Hepatic stellate cell (primary cell): Measurements from ENCODE around the gene TRPV6.

ENCODE experiments used
- DNase-seq: peaks from one replicate; pipeline ENCODE4 v3.0.0; 2011; ENCODE audit warnings: low spot score

Gene TRPV6

DNA sequence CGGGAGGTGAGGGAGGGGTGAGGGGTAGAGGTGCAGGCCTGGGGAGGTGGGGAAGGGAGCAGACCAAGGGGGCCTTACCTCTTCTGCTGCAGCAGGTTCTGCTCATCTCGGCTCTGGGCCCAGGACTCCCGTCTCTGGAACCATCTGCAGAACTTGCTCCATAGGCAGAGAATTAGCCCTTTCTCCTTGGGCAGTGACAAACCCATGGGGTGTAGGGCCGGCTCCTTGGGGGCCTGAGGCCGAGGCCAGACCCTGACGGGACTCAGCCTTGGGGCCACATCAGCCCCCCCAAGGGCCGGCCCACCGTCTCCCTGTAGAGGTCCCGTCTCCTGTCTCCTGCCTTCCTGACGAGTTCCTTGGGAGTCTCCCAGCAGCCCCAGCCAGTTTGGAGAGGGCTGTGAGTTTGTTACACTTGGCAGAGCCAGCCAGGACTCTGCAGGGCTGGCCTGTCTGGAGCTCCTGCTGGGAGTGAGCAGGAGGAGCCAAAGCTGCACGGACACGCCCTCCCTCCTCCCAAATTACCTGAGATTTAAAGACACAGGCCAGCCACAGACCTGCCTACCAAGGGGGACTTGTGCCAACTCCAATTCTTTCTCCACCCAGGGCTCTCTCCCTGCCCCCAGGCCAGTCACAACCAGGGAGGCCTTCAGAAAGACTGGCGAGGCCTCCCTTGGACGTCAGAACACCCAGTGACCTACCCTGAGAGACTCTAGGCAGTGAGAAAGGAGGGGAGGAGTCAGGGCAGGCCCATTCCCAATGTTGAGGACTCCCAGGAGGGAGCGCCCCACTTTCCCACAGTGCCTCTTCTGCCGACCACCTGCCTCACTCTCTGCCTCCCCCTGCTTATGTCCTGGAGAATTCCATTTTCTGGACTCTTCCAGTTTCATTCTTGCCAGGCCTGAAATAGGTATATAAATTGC, at the start of gene TRPV6:
Gene TRPV6, minus strand, starts transcription at position 435 of the 920 bp plus-strand sequence.
- no peak for DNase-seq

- DNase-seq, result no peak
These were observed 48.5 kb upstream of the TRPV6 start for GRCh38 chr7:142934056-142934455.

GRCh38 chr7:142933624-142934023, 48.1 kb upstream of the TRPV6 start, which contains the start of gene TRPV5:
Gene TRPV5, minus strand, starts transcription at chr7:142933746. Its CDS starts 287 bp downstream, at chr7:142933459.
- no peak for DNase-seq

DNA sequence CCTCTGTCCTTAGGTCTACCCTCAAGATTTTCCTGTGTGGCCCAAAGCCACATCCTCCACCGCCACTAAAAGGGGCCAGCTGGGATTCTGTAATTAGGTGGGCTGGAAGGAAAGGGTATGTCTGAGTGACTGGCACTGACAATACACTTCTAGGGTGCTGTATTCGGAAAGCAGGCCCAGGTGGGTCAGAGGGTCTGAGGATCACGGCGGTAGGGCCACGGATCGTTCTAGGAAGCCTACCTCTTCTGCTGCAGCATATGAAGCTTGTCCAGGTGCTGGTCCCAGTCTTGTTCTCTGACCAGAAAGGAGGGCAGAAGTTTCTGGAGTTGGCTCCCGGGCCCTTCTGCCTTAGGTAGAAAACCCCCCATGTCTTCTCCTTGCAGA, 47.5 kb upstream of the TRPV6 start:
- no peak for DNase-seq

DNA sequence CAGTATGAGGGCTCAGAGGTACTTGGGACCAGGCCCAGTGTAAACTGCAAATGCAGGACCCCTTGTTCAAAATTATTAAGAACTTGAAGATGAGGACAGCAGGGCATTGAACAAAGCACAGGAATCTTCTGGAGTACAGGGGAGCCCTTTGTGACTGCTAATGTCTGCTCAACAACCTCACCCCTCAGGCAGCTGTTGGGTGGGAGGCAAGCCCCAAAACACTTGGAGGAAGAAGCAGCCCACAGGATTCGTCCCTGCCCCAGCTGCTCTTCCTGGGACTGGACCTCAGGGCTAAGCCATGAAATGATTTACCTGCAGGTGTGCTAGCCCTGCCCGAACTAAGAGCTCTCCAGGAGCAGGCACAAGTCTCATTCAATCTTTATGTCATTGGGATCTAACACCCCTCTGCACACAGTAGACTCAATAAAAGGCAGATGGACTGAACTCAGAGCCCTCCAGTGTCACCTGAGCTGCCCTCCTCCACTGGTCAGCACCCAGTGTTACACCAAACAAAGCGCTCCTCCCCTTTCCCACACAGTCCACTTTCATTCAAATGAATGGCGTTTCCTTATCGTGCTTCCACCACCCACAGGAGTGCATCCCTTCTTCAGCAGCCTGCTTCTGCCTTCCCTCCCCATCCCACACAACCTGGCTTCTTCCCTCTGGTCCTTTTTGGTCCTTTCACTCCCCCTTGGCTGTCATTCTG, 47.0 kb upstream of the TRPV6 start:
- DNase-seq, result no peak

GRCh38 chr7:142930126-142930730, 44.7 kb upstream of the TRPV6 start:
- no peak for DNase-seq

DNA sequence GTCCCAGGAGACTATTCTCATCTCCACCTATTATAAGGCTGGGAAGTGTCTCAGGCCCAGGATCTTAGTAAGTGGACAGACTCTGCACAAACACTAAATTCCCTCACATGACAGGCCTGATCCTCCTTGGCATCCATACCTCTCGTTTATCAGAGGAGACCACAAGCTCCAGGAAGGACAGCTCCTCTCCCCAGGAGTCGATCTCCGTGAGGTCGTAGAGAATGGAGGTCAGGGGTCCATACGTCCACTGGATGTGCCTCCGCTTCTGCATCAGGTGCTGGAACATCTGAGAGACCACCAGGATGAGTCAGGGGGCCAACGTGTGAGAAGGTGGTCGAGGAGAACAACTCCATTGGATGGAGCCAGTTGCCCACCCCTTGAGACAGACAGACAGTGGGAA, 42.4 kb upstream of the TRPV6 start:
- DNase-seq, result no peak

DNA sequence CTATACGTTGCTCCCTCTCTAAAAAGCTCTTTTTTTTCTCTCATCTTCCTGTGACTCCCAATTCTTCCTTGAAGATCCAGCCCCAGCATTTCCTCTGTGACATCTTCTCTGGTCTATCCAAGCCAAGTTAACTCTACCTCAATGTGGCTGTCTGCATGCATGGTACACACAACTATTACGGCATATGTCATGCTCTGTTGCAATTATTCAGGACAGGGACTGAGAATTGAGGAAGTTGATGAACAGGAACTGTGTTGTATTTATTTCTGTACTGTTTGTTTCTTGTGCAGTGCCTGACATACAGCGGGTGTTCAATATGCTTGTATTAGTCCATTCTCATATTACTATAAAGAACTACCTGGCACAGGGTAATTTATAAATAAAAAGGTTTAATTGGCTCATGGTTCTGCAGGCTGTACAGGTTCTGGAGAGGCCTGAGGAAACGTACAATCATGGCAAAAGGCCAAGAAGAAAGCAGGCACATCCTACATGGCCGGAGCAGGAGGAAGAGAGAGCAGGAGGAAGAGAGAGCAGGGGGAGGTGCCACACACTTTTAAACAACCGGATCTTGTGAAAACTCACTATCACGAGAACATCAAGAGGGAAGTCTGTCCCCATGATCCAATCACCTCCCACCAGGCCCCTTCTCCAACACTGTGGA, 41.7 kb upstream of the TRPV6 start:
- DNase-seq, result no peak

- DNase-seq, result no peak
These were observed 39.9 kb upstream of the TRPV6 start for GRCh38 chr7:142925413-142925812.

DNA sequence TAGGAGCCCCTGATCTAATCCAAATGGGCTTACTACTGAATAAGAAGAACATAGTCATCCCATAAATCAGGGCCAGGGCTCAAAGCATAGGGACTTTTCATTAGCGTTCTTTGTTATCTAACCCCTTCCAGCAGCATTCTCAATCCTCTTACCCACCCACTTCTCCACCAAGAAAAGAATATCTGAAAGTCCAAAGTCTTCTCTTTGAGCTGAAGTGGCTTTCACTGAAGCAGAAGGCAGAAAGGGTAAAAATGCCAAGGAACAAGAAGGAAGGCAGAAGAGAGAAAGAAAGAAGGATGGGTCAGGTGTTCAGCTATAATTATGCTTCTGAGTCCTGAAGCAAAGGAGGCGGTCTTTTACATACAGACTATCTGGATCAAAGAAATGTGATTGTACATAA, 37.8 kb upstream of the TRPV6 start:
- no peak for DNase-seq

GRCh38 chr7:142919656-142920055, 34.1 kb upstream of the TRPV6 start:
- no peak for DNase-seq

GRCh38 chr7:142918901-142919300, 33.4 kb upstream of the TRPV6 start:
- no peak for DNase-seq

DNA sequence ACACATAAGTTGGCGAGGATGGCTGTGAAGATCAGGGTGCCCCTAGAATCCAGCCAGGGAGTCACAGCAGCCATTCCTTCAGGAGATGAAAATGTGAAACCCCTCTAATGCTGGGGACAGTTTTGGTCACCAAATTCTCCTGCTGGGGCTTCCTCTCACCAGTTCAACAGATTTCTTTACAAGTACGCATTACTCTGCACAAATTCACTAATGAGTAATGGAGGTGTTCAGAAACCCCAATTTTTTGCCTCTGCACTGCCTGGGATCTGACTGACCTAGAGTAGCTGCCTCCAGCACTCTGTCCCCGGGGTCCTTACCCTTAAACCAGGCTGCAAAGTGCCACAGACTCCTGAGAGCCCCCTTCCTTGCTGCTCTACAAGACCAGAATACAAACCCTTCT, 31.9 kb upstream of the TRPV6 start:
- no peak for DNase-seq

- no peak for DNase-seq
These were observed 31.0 kb upstream of the TRPV6 start for GRCh38 chr7:142916508-142916907.

GRCh38 chr7:142915315-142915714, 29.8 kb upstream of the TRPV6 start:
- no peak for DNase-seq

DNA sequence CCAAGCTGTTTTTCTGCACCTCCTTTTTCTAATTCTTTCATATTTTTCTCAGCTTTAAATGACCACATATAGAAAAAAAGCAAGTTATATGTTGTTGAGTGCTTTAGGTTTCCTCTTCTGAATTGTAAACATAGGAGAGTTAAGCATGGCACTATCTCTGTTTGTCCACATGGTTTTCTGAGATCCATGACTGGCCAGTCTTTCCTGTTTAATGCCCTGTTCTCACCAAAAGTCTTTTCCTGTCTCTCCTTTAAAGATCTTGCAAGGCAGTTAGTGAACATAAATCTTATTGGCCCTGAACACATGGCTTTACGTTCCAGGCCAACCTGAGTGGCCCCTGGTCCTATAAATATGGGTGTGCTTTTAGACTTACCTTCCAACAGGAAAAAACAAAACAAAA, 28.6 kb upstream of the TRPV6 start:
- DNase-seq, result no peak

- DNase-seq, result no peak
These were observed 28.0 kb upstream of the TRPV6 start for GRCh38 chr7:142913566-142913965.

GRCh38 chr7:142913051-142913450, 27.5 kb upstream of the TRPV6 start:
- no peak for DNase-seq

- no peak for DNase-seq
These were observed 24.9 kb upstream of the TRPV6 start for GRCh38 chr7:142910481-142910880.

GRCh38 chr7:142910031-142910433, 24.5 kb upstream of the TRPV6 start:
- DNase-seq, result no peak

GRCh38 chr7:142908921-142909890, 23.7 kb upstream of the TRPV6 start:
- DNase-seq, result no peak
